Measurements from ENCODE around the gene ZNF426. TPM values are rescaled to one million over a fixed set of nuclear protein-coding genes. Genes with fewer than 3 reads are reported as not detected.

The ZNF426 gene
- total RNA-seq, 4 donors from 2014 or later = 3.5 to 14.0 (median 5.7) TPM

DNA sequence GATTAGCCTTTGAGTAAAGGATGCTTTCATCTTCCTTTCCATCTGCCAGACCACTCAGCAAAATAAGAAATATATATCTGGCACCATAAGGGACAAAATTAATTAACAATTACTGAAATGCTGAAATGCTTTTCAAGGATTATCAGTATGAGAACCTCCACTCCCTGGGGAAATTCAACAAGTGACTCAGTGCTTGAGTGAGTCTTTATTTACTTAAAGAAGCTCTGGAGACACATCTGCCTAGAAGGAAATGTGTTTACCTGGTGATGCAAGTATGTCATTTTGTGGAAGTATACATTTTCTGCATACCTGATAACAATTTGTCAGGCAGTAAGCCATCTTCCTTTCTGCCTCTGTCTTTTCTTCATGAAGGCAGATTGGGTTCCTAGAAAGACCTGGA lies 63.5 kb downstream of the ZNF426 start:
- Histone ChIP-seq H3K27me3 (no peaks in the 10 kb centered on the region), H3K36me3 (no peaks in the 10 kb centered on the region), H3K27ac (no peak overlapping the region), H3K4me3 (no peak overlapping the region), H3K4me1 (no peaks in the 10 kb centered on the region), H3K9me3 (peaks cover 0 to 22% (median 2%) of the 10 kb centered on the region in 4 donors)
- TF ChIP-seq POLR2A (IDR thresholded peaks at IDR 0.05) = no peak
- TF ChIP-seq, protein P1, sequence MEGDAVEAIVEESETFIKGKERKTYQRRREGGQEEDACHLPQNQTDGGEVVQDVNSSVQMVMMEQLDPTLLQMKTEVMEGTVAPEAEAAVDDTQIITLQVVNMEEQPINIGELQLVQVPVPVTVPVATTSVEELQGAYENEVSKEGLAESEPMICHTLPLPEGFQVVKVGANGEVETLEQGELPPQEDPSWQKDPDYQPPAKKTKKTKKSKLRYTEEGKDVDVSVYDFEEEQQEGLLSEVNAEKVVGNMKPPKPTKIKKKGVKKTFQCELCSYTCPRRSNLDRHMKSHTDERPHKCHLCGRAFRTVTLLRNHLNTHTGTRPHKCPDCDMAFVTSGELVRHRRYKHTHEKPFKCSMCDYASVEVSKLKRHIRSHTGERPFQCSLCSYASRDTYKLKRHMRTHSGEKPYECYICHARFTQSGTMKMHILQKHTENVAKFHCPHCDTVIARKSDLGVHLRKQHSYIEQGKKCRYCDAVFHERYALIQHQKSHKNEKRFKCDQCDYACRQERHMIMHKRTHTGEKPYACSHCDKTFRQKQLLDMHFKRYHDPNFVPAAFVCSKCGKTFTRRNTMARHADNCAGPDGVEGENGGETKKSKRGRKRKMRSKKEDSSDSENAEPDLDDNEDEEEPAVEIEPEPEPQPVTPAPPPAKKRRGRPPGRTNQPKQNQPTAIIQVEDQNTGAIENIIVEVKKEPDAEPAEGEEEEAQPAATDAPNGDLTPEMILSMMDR (IDR thresholded peaks at IDR 0.05) = no peak
- no peak for DNase-seq

Other genes starting within 250 kb of the ZNF426 start
- 10 to 100 TPM in 2 of 4 donors, 1 to 10 TPM in 2; 4.4 to 23.1 (median 9.0) TPM for gene ZNF699, start 228.8 kb downstream of the ZNF426 start, total RNA-seq
- 10 to 100 TPM; 10.3 to 22.3 (median 14.2) TPM for gene ZNF559, start 214.5 kb downstream of the ZNF426 start, total RNA-seq
- 1 to 10 TPM in 3 of 4 donors, not detected in 1; 1.1 to 5.0 (median 1.3) TPM for gene ZNF177, start 175.6 kb downstream of the ZNF426 start, total RNA-seq
- 10 to 100 TPM; 21.9 to 57.9 (median 42.4) TPM for gene ZNF266, start 103.1 kb downstream of the ZNF426 start, total RNA-seq
- not detected for gene ZNF560, start 40.0 kb downstream of the ZNF426 start, total RNA-seq
- 10 to 100 TPM; 10.7 to 30.5 (median 19.7) TPM for gene ZNF121, start 45.9 kb upstream of the ZNF426 start, total RNA-seq
- gene ZNF561, start 82.6 kb upstream of the ZNF426 start, total RNA-seq = 10 to 100 TPM; 20.0 to 52.0 (median 26.3) TPM
- 10 to 100 TPM; 14.9 to 38.8 (median 25.9) TPM for gene ZNF562, start 136.5 kb upstream of the ZNF426 start, total RNA-seq
- gene ZNF846, start 230.1 kb upstream of the ZNF426 start, total RNA-seq = 10 to 100 TPM in 3 of 4 donors, 1 to 10 TPM in 1; 6.8 to 20.6 (median 14.8) TPM

Data from Peyer's patch (tissue), 4 donors.